Measurements from ENCODE around the gene CNTNAP5. TPM values are rescaled to one million over a fixed set of nuclear protein-coding genes. Genes with fewer than 3 reads are reported as not detected.

The CNTNAP5 gene
- total and polyA plus RNA-seq, 8 donors = 0.03 to 0.29 (median 0.10) TPM; not detected in 4

DNA sequence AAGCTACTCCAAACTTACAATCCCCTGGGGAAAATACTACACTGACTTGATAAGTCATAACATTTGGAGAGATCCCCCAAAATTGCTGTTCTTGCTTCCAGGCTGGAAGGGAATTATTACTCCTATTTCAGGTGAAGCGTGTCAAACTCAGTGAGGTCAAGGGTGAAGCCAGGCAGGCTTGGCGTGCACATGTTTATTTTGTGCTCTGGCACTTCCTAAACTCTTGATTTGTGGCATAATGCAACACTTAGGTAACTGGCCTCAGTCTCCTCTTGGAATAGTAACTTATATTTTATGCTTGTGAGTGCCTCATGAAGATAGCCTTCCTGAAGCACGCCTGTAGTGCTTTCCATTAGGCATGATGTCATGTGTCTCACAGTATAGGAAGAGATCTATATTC is 751.2 kb downstream of the CNTNAP5 start:
- DNase-seq = no peak
- intact Hi-C loops (cut with DNase I) = no loop called here
- TF ChIP-seq, protein P1, sequence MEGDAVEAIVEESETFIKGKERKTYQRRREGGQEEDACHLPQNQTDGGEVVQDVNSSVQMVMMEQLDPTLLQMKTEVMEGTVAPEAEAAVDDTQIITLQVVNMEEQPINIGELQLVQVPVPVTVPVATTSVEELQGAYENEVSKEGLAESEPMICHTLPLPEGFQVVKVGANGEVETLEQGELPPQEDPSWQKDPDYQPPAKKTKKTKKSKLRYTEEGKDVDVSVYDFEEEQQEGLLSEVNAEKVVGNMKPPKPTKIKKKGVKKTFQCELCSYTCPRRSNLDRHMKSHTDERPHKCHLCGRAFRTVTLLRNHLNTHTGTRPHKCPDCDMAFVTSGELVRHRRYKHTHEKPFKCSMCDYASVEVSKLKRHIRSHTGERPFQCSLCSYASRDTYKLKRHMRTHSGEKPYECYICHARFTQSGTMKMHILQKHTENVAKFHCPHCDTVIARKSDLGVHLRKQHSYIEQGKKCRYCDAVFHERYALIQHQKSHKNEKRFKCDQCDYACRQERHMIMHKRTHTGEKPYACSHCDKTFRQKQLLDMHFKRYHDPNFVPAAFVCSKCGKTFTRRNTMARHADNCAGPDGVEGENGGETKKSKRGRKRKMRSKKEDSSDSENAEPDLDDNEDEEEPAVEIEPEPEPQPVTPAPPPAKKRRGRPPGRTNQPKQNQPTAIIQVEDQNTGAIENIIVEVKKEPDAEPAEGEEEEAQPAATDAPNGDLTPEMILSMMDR (IDR thresholded peaks at IDR 0.05) = no peak
- Histone ChIP-seq H3K9me3 (no peaks in the 10 kb centered on the region), H3K36me3 (no peaks in the 10 kb centered on the region), H3K27ac (no peak overlapping the region), H3K4me3 (no peak overlapping the region), H3K27me3 (no peaks in the 10 kb centered on the region), H3K4me1 (no peaks in the 10 kb centered on the region)
- ATAC-seq = no peak

DNA sequence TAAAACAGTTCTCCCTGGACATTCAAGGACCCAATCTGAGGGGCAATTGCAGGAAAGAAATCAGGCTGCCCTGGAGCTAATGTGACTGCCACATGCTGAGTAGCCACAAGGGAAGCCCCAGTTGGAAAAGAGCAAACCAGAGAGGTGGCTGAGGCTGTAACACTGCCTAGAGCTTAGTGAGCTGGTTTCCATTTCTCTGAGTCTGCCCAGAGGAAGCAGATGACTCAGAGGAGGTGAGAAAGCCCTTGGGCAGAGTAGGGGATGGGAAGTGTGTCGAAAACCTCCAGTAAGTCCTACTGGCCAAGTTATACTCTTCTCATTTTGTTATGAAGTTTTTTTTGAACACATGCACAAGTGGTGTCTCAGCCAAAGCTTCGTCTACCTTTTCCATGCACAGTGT is 753.0 kb downstream of the CNTNAP5 start:
- Histone ChIP-seq H3K27ac (no peak overlapping the region), H3K4me1 (no peaks in the 10 kb centered on the region)

DNA sequence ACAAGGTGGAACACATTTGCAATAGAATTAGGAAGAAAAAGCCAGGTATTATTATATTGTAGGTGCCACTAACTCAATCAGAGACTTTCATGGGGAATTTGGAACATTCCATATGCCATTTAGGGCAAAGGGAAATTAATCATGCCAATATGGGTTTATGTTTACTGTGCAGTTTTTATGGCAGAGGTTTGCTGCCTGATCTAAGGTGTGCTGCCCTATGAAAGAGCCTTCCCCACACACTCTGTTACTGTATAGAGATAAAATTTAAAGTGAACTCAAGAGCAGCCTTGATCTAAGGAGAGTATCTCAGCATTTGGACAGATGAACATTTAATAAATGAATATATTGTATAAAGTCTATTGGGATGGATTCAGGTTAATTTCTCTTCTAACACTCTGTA is 771.6 kb downstream of the CNTNAP5 start:
- no peak for ATAC-seq
- Histone ChIP-seq H3K27ac (no peak overlapping the region), H3K4me3 (no peak overlapping the region), H3K27me3 (no peaks in the 10 kb centered on the region), H3K9me3 (no peaks in the 10 kb centered on the region), H3K36me3 (no peaks in the 10 kb centered on the region), H3K4me1 (no peaks in the 10 kb centered on the region)
- TF ChIP-seq, protein P1 (IDR thresholded peaks at IDR 0.05) = no peak
- intact Hi-C loops (cut with DNase I) = no loop called here
- DNase-seq = no peak

More for the DNA sequence above, 753.0 kb downstream of the CNTNAP5 start:
- DNase-seq (no peak), ATAC-seq (no peak)
- Histone ChIP-seq H3K36me3 (no peaks in the 10 kb centered on the region), H3K27me3 (no peaks in the 10 kb centered on the region), H3K4me3 (no peak overlapping the region), H3K9me3 (no peaks in the 10 kb centered on the region)
- TF ChIP-seq, protein P1 (IDR thresholded peaks at IDR 0.05) = no peak
- intact Hi-C loops (cut with DNase I) = no loop called here

DNA sequence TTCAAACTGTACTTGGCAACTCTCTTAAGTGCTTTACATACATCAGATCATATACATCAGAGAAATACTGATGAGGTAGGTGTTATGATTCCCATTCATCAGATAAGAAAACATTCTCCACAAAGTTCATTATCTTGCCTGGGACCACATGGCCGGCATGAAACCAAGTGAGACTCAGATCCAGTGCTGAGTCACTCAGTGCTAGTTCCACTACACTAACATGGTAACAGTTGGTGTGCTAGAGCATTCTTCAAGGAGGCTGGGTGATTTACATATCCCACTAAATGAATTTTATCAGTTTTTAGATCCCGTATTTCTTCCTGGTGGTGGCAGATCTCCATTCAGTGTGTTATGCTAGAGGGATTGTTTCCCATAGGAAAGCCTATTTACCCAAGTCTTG is 772.0 kb downstream of the CNTNAP5 start:
- H3K27me3 ChIP-seq = no peaks in the 10 kb centered on the region
- ATAC-seq (no peak), DNase-seq (no peak)
- TF ChIP-seq, protein P1 (IDR thresholded peaks at IDR 0.05) = no peak
- intact Hi-C loops (cut with DNase I) = no loop called here
- H3K27ac ChIP-seq = no peak overlapping the region
- no peak overlapping the region for H3K4me3 ChIP-seq
- no peaks in the 10 kb centered on the region for H3K9me3 ChIP-seq
- H3K4me1 ChIP-seq = no peaks in the 10 kb centered on the region
- H3K36me3 ChIP-seq = no peaks in the 10 kb centered on the region

DNA sequence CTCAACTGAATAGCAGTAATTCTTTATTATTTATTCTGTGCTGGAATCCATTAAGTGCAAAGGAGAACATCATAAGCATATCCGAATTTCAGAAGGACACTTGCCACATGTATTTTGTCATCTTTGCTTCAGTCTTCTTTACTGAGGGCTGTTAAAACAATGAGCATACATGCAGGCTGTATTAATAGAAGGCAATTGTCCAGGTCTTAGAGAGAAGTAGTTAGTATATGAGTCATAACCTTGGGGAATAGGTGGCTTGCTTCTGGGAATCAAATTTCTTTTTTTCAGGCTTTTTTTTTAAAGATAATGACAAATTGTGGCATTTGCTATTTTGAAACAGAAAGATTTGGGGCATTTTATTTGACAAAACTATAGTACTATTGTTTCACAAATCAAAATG is 773.5 kb downstream of the CNTNAP5 start:
- H3K36me3 ChIP-seq = no peaks in the 10 kb centered on the region
- ATAC-seq = no peak
- H3K9me3 ChIP-seq = no peaks in the 10 kb centered on the region
- DNase-seq = no peak
- TF ChIP-seq, protein P1 (IDR thresholded peaks at IDR 0.05) = no peak
- no peaks in the 10 kb centered on the region for H3K27me3 ChIP-seq
- no peak overlapping the region for H3K27ac ChIP-seq
- H3K4me3 ChIP-seq = no peak overlapping the region
- intact Hi-C loops (cut with DNase I) = no loop called here
- H3K4me1 ChIP-seq = no peaks in the 10 kb centered on the region

Measured in left lung (tissue), 10 donors.